H1 (cell line): ENCODE data around the gene GBGT1. TPM values are rescaled to one million over a fixed set of nuclear protein-coding genes. Genes with fewer than 3 reads are reported as not detected.

Experiments used
- CTCF ChIA-PET: fragments of 300-600 bp; sonication (Branson Sonifier 250); formaldehyde crosslinking; loops from one replicate; lab custom pipeline; 2021; ENCODE audit not compliant: partially characterized antibody; lab: Charles Lee
- POLR2A ChIA-PET: fragments of 300-600 bp; sonication (Branson Sonifier 250); formaldehyde crosslinking; loops from one replicate; lab custom pipeline; 2021; ENCODE audit warnings: inconsistent platforms; ENCODE audit not compliant: partially characterized antibody; lab: Charles Lee
- DNase-seq, 2 experiments: peaks; one replicate each; pipeline versions ENCODE4 v3.0.0 to v3.0.0-alpha.2; 2010 to 2022; ENCODE audit warnings: low spot score in 2 of 2, low read depth in 1 of 2, mixed read lengths in 1 of 2
- FAIRE-seq: peaks from 2 replicates; lab custom pipeline; 2011; peaks lifted over from hg19 to GRCh38; lab: Jason Lieb, UNC
- H2AFZ ChIP-seq: 2 replicates; pipeline ENCODE4 v1.8.1; 2012; ENCODE audit warnings: low read length, inconsistent platforms
- H2AK5ac ChIP-seq: 2 replicates; pipeline ENCODE4 v1.6.1; 2013; ENCODE audit warnings: low read depth, low read length
- H2BK120ac ChIP-seq: replicated peaks from 2 replicates; pipeline ENCODE3; 2013; ENCODE audit warnings: low read depth, low read length, inconsistent platforms
- H2BK12ac ChIP-seq: 2 replicates; pipeline ENCODE4 v1.6.1; 2013; ENCODE audit warnings: low read depth, low read length
- H2BK15ac ChIP-seq: 2 replicates; pipeline ENCODE4 v1.6.1; 2013; ENCODE audit warnings: low read length
- H2BK20ac ChIP-seq: 2 replicates; pipeline ENCODE4 v1.6.1; 2013; ENCODE audit warnings: low read length
- H2BK5ac ChIP-seq: 2 replicates; pipeline ENCODE4 v1.6.1; 2013; ENCODE audit warnings: low read depth, low read length
- H3K14ac ChIP-seq: 2 replicates; pipeline ENCODE4 v1.6.1; 2013; ENCODE audit warnings: inconsistent platforms; ENCODE audit not compliant: insufficient read length
- H3K18ac ChIP-seq: 2 replicates; pipeline ENCODE4 v1.6.1; 2013; ENCODE audit warnings: low read length; ENCODE audit errors: extremely low read depth
- H3K23ac ChIP-seq: 2 replicates; pipeline ENCODE4 v1.6.1; 2013; ENCODE audit warnings: inconsistent platforms; ENCODE audit not compliant: insufficient read length
- H3K23me2 ChIP-seq: 2 replicates; pipeline ENCODE4 v1.6.1; 2013; ENCODE audit warnings: low read depth, low read length
- H3K27ac ChIP-seq: 2 replicates; pipeline ENCODE4 v1.6.1; 2011; ENCODE audit warnings: low read depth, low read length, inconsistent platforms
- H3K27me3 ChIP-seq, 4 experiments: replicated peaks in 1 of 4; 1 replicate in 1 of 4; 2 replicates in 3 of 4; pipeline versions ENCODE4 v1.6.1 to v1.8.1; 2011 to 2013; ENCODE audit warnings: low read length in 3 of 4, mild to moderate bottlenecking in 3 of 4, inconsistent platforms in 2 of 4, mixed read lengths in 2 of 4, moderate library complexity in 1 of 4; ENCODE audit not compliant: control insufficient read depth in 3 of 4, insufficient read depth in 3 of 4; ENCODE audit errors: extremely low read depth in 1 of 4
- H3K36me3 ChIP-seq, 4 experiments: 2 replicates each; pipeline versions ENCODE4 v1.6.1 to v1.8.1; 2011 to 2013; ENCODE audit warnings: mild to moderate bottlenecking in 4 of 4, low read length in 3 of 4, moderate library complexity in 2 of 4, control low read depth in 1 of 4, inconsistent platforms in 1 of 4; ENCODE audit not compliant: insufficient read depth in 4 of 4, control insufficient read depth in 2 of 4
- H3K4ac ChIP-seq: replicated peaks from 2 replicates; pipeline ENCODE3; 2013; ENCODE audit warnings: low read length, low read depth, mixed read lengths, inconsistent platforms; ENCODE audit not compliant: insufficient read length
- H3K4me1 ChIP-seq, 4 experiments: replicated peaks in 1 of 4; 1 replicate in 1 of 4; 2 replicates in 3 of 4; pipeline versions ENCODE4 v1.6.1 to v1.8.1; 2011 to 2013; ENCODE audit warnings: low read length in 3 of 4, inconsistent platforms in 2 of 4, mixed read lengths in 1 of 4; ENCODE audit not compliant: insufficient read depth in 4 of 4, control insufficient read depth in 3 of 4
- H3K4me2 ChIP-seq, 2 experiments: 2 replicates each; pipeline versions ENCODE4 v1.6.1 to v1.8.1; 2011 to 2013; ENCODE audit warnings: low read depth in 2 of 2, low read length in 2 of 2, control low read depth in 1 of 2, inconsistent platforms in 1 of 2, mild to moderate bottlenecking in 1 of 2; ENCODE audit not compliant: insufficient read depth in 1 of 2
- H3K4me3 ChIP-seq, 4 experiments: fragments of 200-600, 300-600 bp in 1 of 4; sonication (generic), shearing (Covaris generic), sonication (Bioruptor Twin) in 1 of 4; 2 replicates each; pipeline versions ENCODE4 v1.5.1 to v1.8.1; 2011 to 2016; ENCODE audit warnings: low read length in 4 of 4, low read depth in 3 of 4, control low read depth in 2 of 4, inconsistent platforms in 2 of 4, mild to moderate bottlenecking in 2 of 4, mixed read lengths in 1 of 4, moderate library complexity in 1 of 4; ENCODE audit not compliant: insufficient read depth in 2 of 4; ENCODE audit errors: extremely low read depth in 1 of 4
- H3K56ac ChIP-seq: replicated peaks from 2 replicates; pipeline ENCODE3; 2013; ENCODE audit warnings: low read depth, mild to moderate bottlenecking, mixed read lengths, low read length, inconsistent platforms; ENCODE audit not compliant: insufficient read length
- H3K79me1 ChIP-seq: 2 replicates; pipeline ENCODE4 v1.6.1; 2013; ENCODE audit warnings: low read depth, low read length, control low read depth
- H3K79me2 ChIP-seq, 2 experiments: 2 replicates each; pipeline versions ENCODE4 v1.6.1 to v1.8.1; 2012 to 2013; ENCODE audit warnings: low read length in 2 of 2, mild to moderate bottlenecking in 2 of 2, inconsistent platforms in 1 of 2; ENCODE audit not compliant: insufficient read depth in 2 of 2, control insufficient read depth in 1 of 2
- H3K9ac ChIP-seq, 4 experiments: replicated peaks in 1 of 4; 1 replicate in 1 of 4; 2 replicates in 3 of 4; pipeline versions ENCODE4 v1.6.1 to v1.8.1; 2011 to 2013; ENCODE audit warnings: low read depth in 3 of 4, low read length in 3 of 4, control low read depth in 2 of 4, mild to moderate bottlenecking in 2 of 4, moderate library complexity in 2 of 4, inconsistent platforms in 1 of 4; ENCODE audit errors: extremely low read depth in 1 of 4
- H3K9me3 ChIP-seq, 2 experiments: 2 replicates each; pipeline versions ENCODE4 v1.6.1 to v1.8.1; 2012 to 2013; ENCODE audit warnings: mild to moderate bottlenecking in 2 of 2, moderate library complexity in 2 of 2, control low read depth in 1 of 2, inconsistent platforms in 1 of 2, low read depth in 1 of 2, low read length in 1 of 2, mixed read lengths in 1 of 2; ENCODE audit not compliant: insufficient read depth in 2 of 2
- H4K20me1 ChIP-seq, 2 experiments: replicated peaks in 1 of 2; 2 replicates each; pipeline versions ENCODE3 to v1.8.1; 2011 to 2013; ENCODE audit warnings: inconsistent platforms in 2 of 2, low read length in 2 of 2, mild to moderate bottlenecking in 1 of 2; ENCODE audit not compliant: insufficient read depth in 2 of 2, control insufficient read depth in 1 of 2
- H4K5ac ChIP-seq: 2 replicates; pipeline ENCODE4 v1.6.1; 2013; ENCODE audit warnings: low read length, low read depth, mixed read lengths, inconsistent platforms; ENCODE audit not compliant: insufficient read length
- H4K8ac ChIP-seq: 2 replicates; pipeline ENCODE4 v1.8.0; 2013; ENCODE audit warnings: mild to moderate bottlenecking, moderate library complexity, low read length, inconsistent platforms; ENCODE audit not compliant: insufficient read depth; ENCODE audit errors: extremely low read depth
- H4K91ac ChIP-seq: replicated peaks from 2 replicates; pipeline ENCODE3; 2013; ENCODE audit warnings: low read length, mixed read lengths, inconsistent platforms; ENCODE audit not compliant: insufficient read length
- ATF3 ChIP-seq: IDR thresholded peaks from 2 replicates; pipeline ENCODE4 v1.6.1; 2011; ENCODE audit warnings: low read depth, mild to moderate bottlenecking, low read length; ENCODE audit not compliant: insufficient read depth
- BRCA1 ChIP-seq: IDR thresholded peaks from 2 replicates; pipeline ENCODE4 v1.6.1; 2012; ENCODE audit warnings: low read depth, low read length, improper control_type of control experiment
- EZH2 ChIP-seq: fragments of 200-600 bp; sonication (generic); IDR thresholded peaks from 2 replicates; pipeline ENCODE4 v1.7.1; 2012; ENCODE audit warnings: low read depth, mild to moderate bottlenecking, moderate library complexity, low read length, inconsistent platforms; ENCODE audit not compliant: severe bottlenecking
- KDM4A ChIP-seq: IDR thresholded peaks from one replicate; pipeline ENCODE4 v1.7.1; 2012; ENCODE audit warnings: low read depth, mild to moderate bottlenecking, moderate library complexity, low read length, inconsistent platforms; ENCODE audit not compliant: severe bottlenecking
- KDM5A ChIP-seq: fragments of 200-600 bp; IDR thresholded peaks from 2 replicates; pipeline ENCODE4 v1.7.1; 2012; ENCODE audit warnings: mild to moderate bottlenecking, low read length, inconsistent platforms, mixed read lengths
- NRF1 ChIP-seq: IDR thresholded peaks from 2 replicates; pipeline ENCODE4 v1.6.1; 2011; ENCODE audit warnings: mild to moderate bottlenecking, low read depth, low read length, improper control_type of control experiment
- SUZ12 ChIP-seq: fragments of 200-600 bp; sonication (generic); IDR thresholded peaks from 2 replicates; pipeline ENCODE4 v1.6.1; 2012; ENCODE audit warnings: mild to moderate bottlenecking, inconsistent platforms, low read length, moderate library complexity, mixed read lengths
- USF2 ChIP-seq: IDR thresholded peaks from 2 replicates; pipeline ENCODE4 v1.6.1; 2011; ENCODE audit warnings: low read length, improper control_type of control experiment
- WGBS, 2 experiments: shearing (Covaris generic) in 1 of 2; methylation state at CpG; one replicate each; pipeline versions ENCODE4 v1.1.6 to v1.1.7; 2013 to 2015; ENCODE audit warnings: low lambda C conversion rate in 2 of 2, mixed read lengths in 2 of 2, inconsistent platforms in 1 of 2, low coverage in 1 of 2, missing lambda C conversion rate in 1 of 2; ENCODE audit not compliant: insufficient replicate concordance in 2 of 2, insufficient coverage in 1 of 2, insufficient read length in 1 of 2; ENCODE audit errors: extremely low coverage in 1 of 2, missing lambda C conversion rate in 1 of 2; 5-methylcytosine and 5-hydroxymethylcytosine counted together
- polyA plus RNA-seq, 7 experiments: library from polyadenylated mRNA; depleted of rRNA in 3 of 7; stranded (reverse) in 5 of 7; unstranded in 2 of 7; fragments of >200 nt in 5 of 7; fragments of 200-250 nt in 2 of 7; gene quantifications; 1 replicate in 5 of 7; 2 replicates in 1 of 7; 4 replicates in 1 of 7; pipeline versions ENCODE4 v1.2.1 to v1.2.3, GENCODE V29; 2011 to 2013; ENCODE audit warnings: missing spikeins in 2 of 7, mixed read lengths in 2 of 7
- total RNA-seq: library from RNA; stranded (reverse); fragmentation: NEBNext Ultra II Directional; extraction: Animal tissue kit (Norgen Biotek cat#: 25700); gene quantifications from 2 replicates; pipeline ENCODE4 v1.2.1, GENCODE V29; 2021
- TF ChIP-seq, protein P1 (sequence below): IDR thresholded peaks from 2 replicates; pipeline ENCODE4 v1.6.1; 2012; ENCODE audit warnings: low read length, inconsistent platforms

GBGT1 gene
- total and polyA plus RNA-seq, 2 of the 8 experiments (the other 6 are each of a cell fraction or from before 2014, with no cell fraction given), result 7.1 to 9.7 TPM

- no peaks in the 10 kb centered on the region for H3K4me1 ChIP-seq
- TF ChIP-seq, protein P1, sequence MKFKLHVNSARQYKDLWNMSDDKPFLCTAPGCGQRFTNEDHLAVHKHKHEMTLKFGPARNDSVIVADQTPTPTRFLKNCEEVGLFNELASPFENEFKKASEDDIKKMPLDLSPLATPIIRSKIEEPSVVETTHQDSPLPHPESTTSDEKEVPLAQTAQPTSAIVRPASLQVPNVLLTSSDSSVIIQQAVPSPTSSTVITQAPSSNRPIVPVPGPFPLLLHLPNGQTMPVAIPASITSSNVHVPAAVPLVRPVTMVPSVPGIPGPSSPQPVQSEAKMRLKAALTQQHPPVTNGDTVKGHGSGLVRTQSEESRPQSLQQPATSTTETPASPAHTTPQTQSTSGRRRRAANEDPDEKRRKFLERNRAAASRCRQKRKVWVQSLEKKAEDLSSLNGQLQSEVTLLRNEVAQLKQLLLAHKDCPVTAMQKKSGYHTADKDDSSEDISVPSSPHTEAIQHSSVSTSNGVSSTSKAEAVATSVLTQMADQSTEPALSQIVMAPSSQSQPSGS, result no peak
- TF ChIP-seq SUZ12, result no peak
- no peak for TF ChIP-seq USF2
- no peak for TF ChIP-seq EZH2
- no peak for TF ChIP-seq ATF3
- no peak for TF ChIP-seq KDM4A
- TF ChIP-seq KDM5A, result no peak
- no peak for TF ChIP-seq NRF1
- TF ChIP-seq BRCA1, result no peak
Observed at GRCh38 chr9:133186736-133187135, 23.0 kb upstream of the GBGT1 start.

More at GRCh38 chr9:133186736-133187135, 23.0 kb upstream of the GBGT1 start:
- H3K56ac ChIP-seq, result no peak overlapping the region
- H3K36me3 ChIP-seq, result no peaks in the 10 kb centered on the region
- H3K23ac ChIP-seq, result no peak overlapping the region
- no peak overlapping the region for H3K9ac ChIP-seq
- no peak overlapping the region for H3K4ac ChIP-seq
- ChIA-PET POLR2A (interaction anchor here (1.1 to 2.8 kb wide), 3 partner anchors 143 to 148 kb away, joined by 3 to 8 read pairs (median 3); no protein-coding TSS in a partner anchor), CTCF (interaction anchor here (0.6 to 5.5 kb wide), 47 partner anchors 8 to 549 kb away, joined by 3 to 123 read pairs (median 6); partner anchors contain the start of gene ABO)
- H2BK20ac ChIP-seq, result no peak overlapping the region
- no peak overlapping the region for H2BK5ac ChIP-seq
- H3K4me2 ChIP-seq, result no peak overlapping the region
- no peak overlapping the region for H2BK120ac ChIP-seq
- no peak for DNase-seq
- H2AK5ac ChIP-seq, result no peak overlapping the region
- no peaks in the 10 kb centered on the region for H3K23me2 ChIP-seq
- H3K27me3 ChIP-seq, result peaks cover 0 to 13% (median 9%) of the 10 kb centered on the region in 4 experiments; a peak in 4 of 7 replicates
- no peaks in the 10 kb centered on the region for H3K9me3 ChIP-seq
- no peaks in the 10 kb centered on the region for H3K79me2 ChIP-seq
- WGBS, 2 experiments, result 90% methylated on average over 6 of the region's 6 CpGs; no CpG with 5 or more reads in 1 of the 2 experiments
- FAIRE-seq, result no peak
- H2BK12ac ChIP-seq, result no peak overlapping the region
- no peak overlapping the region for H3K14ac ChIP-seq
- no peak overlapping the region for H3K27ac ChIP-seq
- peaks cover 0 to 1% of the 10 kb centered on the region in 2 experiments for H4K20me1 ChIP-seq
- H2BK15ac ChIP-seq, result no peak overlapping the region
- no peak overlapping the region for H4K8ac ChIP-seq
- no peak overlapping the region for H3K4me3 ChIP-seq
- no peak overlapping the region for H4K91ac ChIP-seq
- no peak overlapping the region for H4K5ac ChIP-seq
- H2AFZ ChIP-seq, result no peak overlapping the region
- no peak overlapping the region for H3K18ac ChIP-seq
- no peaks in the 10 kb centered on the region for H3K79me1 ChIP-seq
